GM13976 (cell line): ENCODE results near the gene ESPNL.

ENCODE experiments used
- DNase-seq: peaks from one replicate; pipeline ENCODE4 v3.0.0; 2012; ENCODE audit warnings: low spot score
- CTCF ChIP-seq: IDR thresholded peaks from 2 replicates; pipeline ENCODE4 v1.5.1; 2012; ENCODE audit warnings: borderline replicate concordance, mild to moderate bottlenecking; ENCODE audit not compliant: insufficient read depth; ENCODE audit errors: extremely low read depth, missing control alignments, control extremely low read depth
- in situ Hi-C: fragments of 300-500 bp; cut with MboI; formaldehyde crosslinking; loops from one replicate; pipeline ENCODE4 v1.12.0; 2022; ENCODE audit warnings: low sequenced_read_pairs, mixed read lengths, inconsistent platforms; ENCODE audit not compliant: unreplicated experiment

ESPNL gene

DNA sequence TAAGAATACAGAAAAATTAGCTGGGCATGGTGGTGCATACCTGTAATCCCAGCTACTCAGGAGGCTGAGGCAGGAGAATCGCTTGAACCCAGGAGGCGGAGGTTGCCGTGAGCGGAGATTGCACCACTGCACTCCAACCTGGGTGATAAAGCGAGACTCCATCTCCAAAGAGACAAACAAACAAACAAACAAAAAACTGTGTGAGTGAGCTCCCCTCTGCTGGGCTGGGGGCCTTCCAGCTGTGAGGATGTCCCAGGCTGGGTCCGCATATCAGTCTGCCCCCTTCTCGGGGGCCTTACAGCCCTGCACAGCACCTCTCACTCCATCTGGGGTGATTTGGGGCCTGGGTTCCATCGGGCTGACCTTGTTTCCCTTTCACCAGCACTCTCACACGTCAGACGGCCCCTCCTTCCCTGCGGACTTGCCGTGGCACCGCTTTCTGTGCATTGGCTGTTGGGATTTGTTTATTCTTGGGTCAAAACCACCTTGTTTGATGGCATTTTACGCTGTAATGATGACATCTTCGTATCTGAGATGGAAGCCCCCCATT lies 35.5 kb downstream of the ESPNL start:
- TF ChIP-seq CTCF: no peak
- DNase-seq: no peak
- in situ Hi-C loops: no loop called here

DNA sequence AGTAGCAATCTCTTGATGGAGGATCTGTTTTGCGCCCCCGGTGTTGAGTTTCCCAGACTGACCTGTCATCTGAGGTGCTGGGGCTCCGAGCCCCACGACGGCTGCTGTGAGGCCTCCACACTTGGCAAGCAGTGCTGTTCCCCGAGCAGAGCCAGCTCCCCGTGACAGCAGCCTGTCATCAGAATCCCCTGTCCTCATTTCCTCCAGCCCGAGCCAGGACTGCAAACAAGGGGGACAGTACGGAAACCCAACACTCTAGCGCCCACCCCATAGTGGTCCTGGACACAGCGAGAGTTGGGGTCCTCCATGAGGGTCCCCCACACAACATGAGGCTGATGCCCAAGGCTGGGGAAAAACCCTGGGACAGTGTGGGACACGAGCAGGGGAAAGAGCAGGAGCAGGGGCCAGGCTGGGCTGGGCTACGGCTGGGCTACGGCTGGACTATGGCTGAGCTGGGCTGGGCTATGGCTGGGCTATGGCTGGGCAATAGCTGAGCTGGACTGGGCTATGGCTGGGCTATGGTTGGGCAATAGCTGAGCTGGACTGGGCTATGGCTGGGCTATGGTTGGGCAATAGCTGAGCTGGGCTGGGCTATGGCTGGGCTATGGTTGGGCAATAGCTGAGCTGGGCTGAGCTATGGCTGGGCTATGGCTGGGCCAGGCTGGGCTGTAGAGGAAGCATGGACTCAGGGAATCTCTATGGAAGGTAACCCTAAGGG lies 36.8 kb downstream of the ESPNL start:
- no peak for DNase-seq
- in situ Hi-C loops: no loop called here
- no peak for TF ChIP-seq CTCF

- TF ChIP-seq CTCF: no peak
- DNase-seq: no peak
- in situ Hi-C loops: no loop called here
Observed at GRCh38 chr2:238137885-238138284, 37.7 kb downstream of the ESPNL start.

DNA sequence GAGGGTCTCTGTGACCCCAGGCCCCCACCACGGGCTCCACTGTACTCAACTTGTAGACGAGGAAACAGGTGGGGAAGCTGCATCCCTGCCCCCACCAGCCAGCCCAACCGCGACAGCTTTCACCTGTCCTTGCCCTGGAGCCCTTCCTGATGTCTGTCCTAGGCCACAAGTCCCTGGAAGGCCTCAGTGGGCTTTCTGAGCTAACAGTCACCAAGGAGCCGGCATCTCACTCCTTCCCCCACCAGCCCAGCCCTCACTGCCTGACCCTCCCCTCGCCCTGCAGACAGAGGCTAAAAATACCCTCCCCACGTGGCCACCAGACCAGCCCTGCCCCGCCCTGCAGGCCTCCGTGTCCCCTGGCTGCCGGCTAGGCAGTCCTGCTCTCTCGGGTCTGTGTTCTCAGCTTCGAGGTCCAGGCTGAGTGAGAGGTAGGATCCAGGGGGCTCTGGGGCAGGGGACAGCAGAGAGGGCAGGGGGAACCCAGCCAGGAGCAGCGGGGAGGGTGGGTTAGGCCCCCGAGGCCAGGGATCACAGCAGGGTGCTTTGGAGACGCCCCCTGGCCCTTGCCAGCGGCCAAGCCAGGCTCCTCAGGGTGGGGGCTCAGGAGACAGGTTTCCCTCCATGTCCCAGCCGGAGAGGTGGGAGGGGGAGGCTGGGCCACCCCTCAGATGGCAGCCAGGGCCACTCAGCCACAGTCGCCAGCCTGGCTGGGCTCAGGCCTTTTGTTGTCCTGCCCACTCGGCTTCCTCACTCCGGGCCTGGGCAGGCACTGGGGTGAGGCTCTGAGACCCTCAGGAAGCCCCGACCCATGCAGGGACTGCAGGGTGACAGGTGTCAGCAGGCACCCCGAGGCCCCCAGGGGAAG lies 38.4 kb downstream of the ESPNL start, which contains the start of gene KLHL30:
KLHL30 (plus strand) TSS at position 338 of the 865 bp plus-strand sequence. CDS start 2,087 bp downstream, outside the sequence.
- DNase-seq: no peak
- no peak for TF ChIP-seq CTCF
- in situ Hi-C loops: no loop called here

GRCh38 chr2:238139196-238140039 lies 39.3 kb downstream of the ESPNL start:
- peak; percentile 84 for DNase-seq
- peak; percentile 75 for TF ChIP-seq CTCF
- in situ Hi-C loops: no loop called here

DNA sequence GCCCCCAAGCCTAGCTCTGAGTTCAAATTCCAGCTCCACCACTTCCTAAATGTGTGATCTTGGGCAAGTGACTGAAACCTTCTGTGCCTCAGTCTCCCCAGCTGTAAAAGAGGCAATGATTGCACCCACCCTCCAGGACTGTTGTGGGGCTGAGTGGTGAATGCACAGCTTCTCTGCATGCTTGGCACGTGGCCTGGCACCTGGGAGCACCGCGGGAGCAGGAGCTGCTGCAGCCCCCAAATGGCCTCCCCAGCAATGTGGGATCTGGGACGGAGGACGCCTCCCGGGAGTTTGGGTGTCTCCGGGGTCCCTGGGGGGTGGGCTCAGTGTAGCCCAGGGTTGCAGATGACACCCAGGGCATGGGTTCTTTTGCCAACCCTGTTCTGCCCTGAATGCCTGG lies 39.9 kb downstream of the ESPNL start:
- in situ Hi-C loops: no loop called here
- TF ChIP-seq CTCF: no peak
- DNase-seq: no peak
